ENCODE data around the gene SEMA7A.

Gene SEMA7A

GRCh38 chr15:74384881-74385643, 48.7 kb downstream of the SEMA7A start:
- DNase-seq: no peak

GRCh38 chr15:74384566-74384880, 49.2 kb downstream of the SEMA7A start:
- DNase-seq: no peak

- DNase-seq: no peak
These were observed 49.8 kb downstream of the SEMA7A start for GRCh38 chr15:74383695-74384565.

- DNase-seq: no peak
These were observed 50.5 kb downstream of the SEMA7A start for GRCh38 chr15:74383286-74383685.

- peak; percentile 58 for DNase-seq
These were observed 51.5 kb downstream of the SEMA7A start for GRCh38 chr15:74382004-74382816.

GRCh38 chr15:74381481-74381880, 52.3 kb downstream of the SEMA7A start:
- DNase-seq: no peak

- no peak for DNase-seq
These were observed 52.6 kb downstream of the SEMA7A start for GRCh38 chr15:74381190-74381453.

- no peak for DNase-seq
These were observed 53.2 kb downstream of the SEMA7A start for GRCh38 chr15:74380361-74381189.

GRCh38 chr15:74378848-74379247, 54.9 kb downstream of the SEMA7A start:
- no peak for DNase-seq

- no peak for DNase-seq
These were observed 55.7 kb downstream of the SEMA7A start for GRCh38 chr15:74377831-74378766.

GRCh38 chr15:74376825-74377581, 56.8 kb downstream of the SEMA7A start:
- DNase-seq: no peak

- no peak for DNase-seq
These were observed 57.5 kb downstream of the SEMA7A start for GRCh38 chr15:74376226-74376625.

- peak; percentile 69 for DNase-seq
These were observed 58.5 kb downstream of the SEMA7A start for GRCh38 chr15:74375303-74375693.

GRCh38 chr15:74374648-74375302, 59.0 kb downstream of the SEMA7A start:
- no peak for DNase-seq

GRCh38 chr15:74373731-74374647, 59.8 kb downstream of the SEMA7A start:
- DNase-seq: peak; percentile 94

GRCh38 chr15:74373056-74373650, 60.6 kb downstream of the SEMA7A start:
- DNase-seq: no peak

GRCh38 chr15:74370471-74370870, 63.3 kb downstream of the SEMA7A start:
- no peak for DNase-seq

- no peak for DNase-seq
These were observed 64.0 kb downstream of the SEMA7A start for GRCh38 chr15:74369756-74370155.
